ENCODE results near the gene TMIGD2. TPM values are rescaled to one million over a fixed set of nuclear protein-coding genes. Genes with fewer than 3 reads are reported as not detected.

TMIGD2 gene
- total and polyA plus RNA-seq, 2 of the 4 experiments (the other 2 are of a cell fraction): not detected

DNA sequence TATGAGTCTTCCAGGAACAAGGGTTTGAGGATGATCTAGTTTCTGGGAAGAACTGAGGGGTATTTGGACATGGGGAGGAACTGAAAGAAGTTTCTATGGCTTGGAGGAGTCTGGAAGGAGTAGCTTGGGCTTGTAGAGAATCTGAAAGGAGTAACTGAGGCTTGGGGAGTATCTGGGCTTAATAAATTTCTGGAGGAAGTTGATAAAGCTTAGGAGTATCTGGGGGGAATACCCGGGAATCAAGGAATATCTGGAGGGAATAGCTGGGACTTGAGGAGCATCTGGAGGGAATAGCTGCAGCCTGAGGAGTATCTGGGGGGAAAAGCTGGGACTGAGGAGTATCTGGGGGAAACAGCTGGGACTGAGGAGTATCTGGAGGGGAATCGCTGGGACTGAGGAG lies 18.2 kb upstream of the TMIGD2 start:
- ChIA-PET CTCF (no interaction called here), POLR2A (ENCODE audit: unreplicated experiment) (no interaction called here)
- Histone ChIP-seq H2BK120ac (ENCODE audit: low read depth, low read length) (no peak overlapping the region), H2AK9ac (replicated peaks; ENCODE audit: low read depth, low read length, poor library complexity) (no peak overlapping the region), H4K20me1 (ENCODE audit: insufficient read depth, low read length) (no peaks in the 10 kb centered on the region), H2BK5ac (ENCODE audit: low read depth, low read length, poor library complexity, severe bottlenecking) (no peak overlapping the region), H3K56ac (ENCODE audit: extremely low read depth, insufficient read depth, low read length) (no peak overlapping the region), H3K4me1 (ENCODE audit: control insufficient read depth, insufficient read depth, low read length) (no peaks in the 10 kb centered on the region), H3K4me3 (ENCODE audit: insufficient read depth, low read depth, low read length) (no peak overlapping the region), H3K4ac (ENCODE audit: low read depth, low read length) (no peak overlapping the region), H2AFZ (replicated peaks; ENCODE audit: low read length, poor library complexity) (no peak overlapping the region), H3K9me1 (ENCODE audit: insufficient read depth, low read length) (no peaks in the 10 kb centered on the region), H3K18ac (ENCODE audit: low read depth, low read length) (no peak overlapping the region), H3K27ac (ENCODE audit: insufficient read depth, low read length) (no peak overlapping the region), H4K5ac (ENCODE audit: low read depth, low read length) (no peak overlapping the region), H3K9me3 (ENCODE audit: control insufficient read depth, insufficient read depth, low read length) (peaks cover 3% of the 10 kb centered on the region; the same call in 1 of the 2 replicates), H3K9ac (ENCODE audit: low read depth, low read length) (no peak overlapping the region), H4K8ac (ENCODE audit: low read depth in 2 of 2, low read length in 2 of 2) (no peak overlapping the region), H3K23ac (ENCODE audit: low read depth, low read length) (no peak overlapping the region), H3K4me2 (ENCODE audit: low read depth, low read length) (no peak overlapping the region), H4K91ac (ENCODE audit: insufficient read depth, low read depth, low read length) (no peak overlapping the region), H3K14ac (replicated peaks; ENCODE audit: low read depth, low read length) (no peak overlapping the region), H3K79me1 (ENCODE audit: low read depth in 1 of 2, low read length in 2 of 2) (no peaks in the 10 kb centered on the region), H3K36me3 (ENCODE audit: control insufficient read depth, insufficient read depth, low read length) (no peaks in the 10 kb centered on the region; the same call in 1 of the 2 replicates), H2BK20ac (ENCODE audit: low read depth, low read length) (no peak overlapping the region), H2BK15ac (ENCODE audit: low read depth, low read length) (no peak overlapping the region), H3K27me3 (ENCODE audit: control insufficient read depth, insufficient read depth, low read length) (no peaks in the 10 kb centered on the region), H2AK5ac (ENCODE audit: low read depth, low read length) (no peak overlapping the region)
- dilution Hi-C loops (cut with HindIII; ENCODE audit: low sequenced_read_pairs, unreplicated experiment): no loop called here
- TF ChIP-seq MAFK (IDR thresholded peaks at IDR 0.05; ENCODE audit: low read depth, low read length): no peak
- TF ChIP-seq SMC3 (IDR thresholded peaks at IDR 0.05; ENCODE audit: low read depth, low read length): no peak
- no peak for TF ChIP-seq NFE2L2 (IDR thresholded peaks at IDR 0.05; ENCODE audit: low read depth, low read length)
- TF ChIP-seq RCOR1 (IDR thresholded peaks at IDR 0.05; ENCODE audit: insufficient replicate concordance, low read length): no peak
- no peak for TF ChIP-seq CHD1 (IDR thresholded peaks at IDR 0.05; ENCODE audit: low read depth, low read length)
- no peak for TF ChIP-seq BHLHE40 (IDR thresholded peaks at IDR 0.05; ENCODE audit: low read depth, low read length)
- no peak for TF ChIP-seq MXI1 (IDR thresholded peaks at IDR 0.05; ENCODE audit: borderline replicate concordance, low read depth, low read length)
- intact Hi-C loops (cut with micrococcal nuclease): no loop called here
- in situ Hi-C loops (cut with MboI; ENCODE audit: low sequenced_read_pairs): no loop called here
- BruUV-seq (replicated peaks): no TSS peak
- ATAC-seq (ENCODE audit: low read depth): no peak
- no peak for DNase-seq
- WGBS, 2 experiments (ENCODE audit: extremely low coverage in 2 of 2, insufficient read length in 1 of 2): 100% methylated on average over 2 of the region's 2 CpGs; no CpG with 5 or more reads in 1 of the 2 experiments
